SU-DHL-6 (cell line): Measurements from ENCODE around the gene STAM.

Experiments used
- H2AFZ ChIP-seq: fragments of 200-600 bp; sonication (generic); 2 replicates; pipeline ENCODE4 v1.6.1; 2014; ENCODE audit warnings: low read depth, mild to moderate bottlenecking, moderate library complexity, mixed read lengths, antibody characterized with exemption, low read length; ENCODE audit not compliant: severe bottlenecking
- H3F3A ChIP-seq: fragments of 200-600 bp; shearing (Covaris generic); 2 replicates; pipeline ENCODE4 v1.6.0; 2016; ENCODE audit warnings: antibody characterized with exemption, mild to moderate bottlenecking; ENCODE audit not compliant: insufficient read depth
- H3K27ac ChIP-seq: fragments of 200-600 bp; sonication (generic); 2 replicates; pipeline ENCODE4 v1.5.1; 2016; ENCODE audit warnings: low read depth, mild to moderate bottlenecking, low read length, moderate library complexity, mixed read lengths
- H3K27me3 ChIP-seq: fragments of 200-600 bp; sonication (generic), shearing (Covaris generic); 2 replicates; pipeline ENCODE4 v1.6.0; 2014; ENCODE audit warnings: mild to moderate bottlenecking, low read length
- H3K36me3 ChIP-seq: fragments of 200-600 bp; sonication (generic); 2 replicates; pipeline ENCODE4 v1.6.1; 2014; ENCODE audit warnings: mild to moderate bottlenecking, low read length, mixed read lengths
- H3K4me2 ChIP-seq: fragments of 300-600, 200-600 bp; shearing (Covaris generic), sonication (generic); 2 replicates; pipeline ENCODE4 v1.6.0; 2014; ENCODE audit warnings: low read length, low read depth, mild to moderate bottlenecking; ENCODE audit not compliant: poor library complexity, severe bottlenecking
- H3K4me3 ChIP-seq: fragments of 200-600 bp; sonication (generic); 2 replicates; pipeline ENCODE4 v1.5.1; 2014; ENCODE audit warnings: antibody characterized with exemption, low read length, mild to moderate bottlenecking, mixed read lengths; ENCODE audit not compliant: insufficient read depth, poor library complexity, severe bottlenecking
- H3K79me2 ChIP-seq: fragments of 200-600 bp; sonication (generic); 2 replicates; pipeline ENCODE4 v1.6.1; 2014; ENCODE audit warnings: mild to moderate bottlenecking, low read length, moderate library complexity; ENCODE audit not compliant: insufficient read depth
- H3K9ac ChIP-seq: fragments of 200-600 bp; sonication (generic); 2 replicates; pipeline ENCODE4 v1.7.0; 2014; ENCODE audit warnings: mild to moderate bottlenecking, low read length
- H3K9me2 ChIP-seq: fragments of 200-600 bp; sonication (generic); replicated peaks from 2 replicates; pipeline ENCODE4 v1.6.1; 2014; ENCODE audit warnings: low read length; ENCODE audit not compliant: insufficient read depth
- H3K9me3 ChIP-seq: fragments of 200-600 bp; sonication (generic); 2 replicates; pipeline ENCODE4 v1.6.1; 2014; ENCODE audit warnings: low read length, mixed read lengths; ENCODE audit not compliant: insufficient read depth
- H4K20me1 ChIP-seq: fragments of 200-600 bp; sonication (generic); 2 replicates; pipeline ENCODE4 v1.6.1; 2014; ENCODE audit warnings: low read depth, mild to moderate bottlenecking, antibody characterized with exemption, low read length, moderate library complexity, mixed read lengths
- EZH2phosphoT487 ChIP-seq: fragments of 200-600 bp; sonication (generic), shearing (Covaris generic); conservative IDR thresholded peaks from 2 replicates; pipeline ENCODE4 v1.6.1; 2018; ENCODE audit warnings: mild to moderate bottlenecking, antibody characterized with exemption, low read length, moderate library complexity, mixed read lengths
- TF ChIP-seq, protein P1 (sequence below): fragments of 200-600 bp; sonication (generic); IDR thresholded peaks from one replicate; pipeline ENCODE4 v1.5.1; 2017; ENCODE audit warnings: antibody characterized with exemption, mild to moderate bottlenecking, low read length, moderate library complexity; ENCODE audit not compliant: insufficient read depth, poor library complexity, severe bottlenecking

STAM gene

DNA sequence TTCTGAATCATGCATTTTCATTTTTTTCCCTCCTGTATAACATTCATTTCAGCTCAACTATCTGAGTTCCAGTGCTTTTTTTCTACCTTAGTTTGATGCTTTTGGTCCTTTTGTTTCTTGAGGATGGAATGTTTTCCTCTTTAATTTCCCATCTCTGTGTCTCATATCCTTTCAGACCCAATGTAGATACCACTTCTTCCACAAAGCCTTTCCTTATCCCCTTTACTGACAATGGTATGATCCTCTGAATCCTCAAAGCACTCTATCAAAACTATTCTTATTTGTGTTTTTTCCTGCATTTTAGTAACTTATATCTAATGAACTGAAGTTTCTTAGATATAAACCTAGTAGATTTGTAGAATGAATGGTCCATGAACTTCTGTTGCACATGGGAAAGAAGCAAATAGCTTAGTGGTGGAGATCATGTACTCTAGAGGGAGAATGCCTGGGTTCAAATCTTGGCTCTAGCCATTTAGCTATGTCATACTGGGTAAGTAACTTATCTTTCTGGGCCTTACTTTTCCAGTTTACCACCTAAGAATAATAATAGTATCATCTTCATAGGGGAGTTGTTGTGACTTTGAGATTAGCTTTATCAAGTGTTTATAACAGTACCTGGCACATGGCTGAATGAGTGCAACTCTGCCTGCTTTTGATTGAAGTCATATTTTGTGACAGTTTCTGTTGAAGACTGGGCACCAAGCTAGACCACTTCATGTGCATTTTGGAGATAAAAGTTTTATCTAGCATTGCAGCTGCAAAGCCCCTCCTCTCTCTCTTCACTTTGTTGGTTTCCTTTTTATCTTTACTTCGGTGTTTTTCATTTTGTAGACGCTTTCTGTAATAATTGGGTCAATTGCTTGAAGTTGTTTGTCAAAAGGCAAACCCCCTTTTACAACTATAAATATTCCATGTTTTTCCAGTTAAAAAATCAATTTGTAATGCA is 18.5 kb downstream of the STAM start:
- Histone ChIP-seq H3K9me2 (no peaks in the 10 kb centered on the region), H3F3A (0 out of 2 replicates have a peak, but pooled peaks cover 3% of the 10 kb centered on the region), H3K27me3 (no peaks in the 10 kb centered on the region), H3K4me3 (no peak overlapping the region), H3K79me2 (peaks cover 28% of the 10 kb centered on the region), H3K27ac (no peak overlapping the region), H3K9ac (no peak overlapping the region), H3K4me2 (no peak overlapping the region), H3K36me3 (no peaks in the 10 kb centered on the region), H2AFZ (no peak overlapping the region), H4K20me1 (peaks cover 16% of the 10 kb centered on the region), H3K9me3 (no peaks in the 10 kb centered on the region)
- no peak for TF ChIP-seq EZH2phosphoT487
- TF ChIP-seq, protein P1, sequence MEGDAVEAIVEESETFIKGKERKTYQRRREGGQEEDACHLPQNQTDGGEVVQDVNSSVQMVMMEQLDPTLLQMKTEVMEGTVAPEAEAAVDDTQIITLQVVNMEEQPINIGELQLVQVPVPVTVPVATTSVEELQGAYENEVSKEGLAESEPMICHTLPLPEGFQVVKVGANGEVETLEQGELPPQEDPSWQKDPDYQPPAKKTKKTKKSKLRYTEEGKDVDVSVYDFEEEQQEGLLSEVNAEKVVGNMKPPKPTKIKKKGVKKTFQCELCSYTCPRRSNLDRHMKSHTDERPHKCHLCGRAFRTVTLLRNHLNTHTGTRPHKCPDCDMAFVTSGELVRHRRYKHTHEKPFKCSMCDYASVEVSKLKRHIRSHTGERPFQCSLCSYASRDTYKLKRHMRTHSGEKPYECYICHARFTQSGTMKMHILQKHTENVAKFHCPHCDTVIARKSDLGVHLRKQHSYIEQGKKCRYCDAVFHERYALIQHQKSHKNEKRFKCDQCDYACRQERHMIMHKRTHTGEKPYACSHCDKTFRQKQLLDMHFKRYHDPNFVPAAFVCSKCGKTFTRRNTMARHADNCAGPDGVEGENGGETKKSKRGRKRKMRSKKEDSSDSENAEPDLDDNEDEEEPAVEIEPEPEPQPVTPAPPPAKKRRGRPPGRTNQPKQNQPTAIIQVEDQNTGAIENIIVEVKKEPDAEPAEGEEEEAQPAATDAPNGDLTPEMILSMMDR = no peak

DNA sequence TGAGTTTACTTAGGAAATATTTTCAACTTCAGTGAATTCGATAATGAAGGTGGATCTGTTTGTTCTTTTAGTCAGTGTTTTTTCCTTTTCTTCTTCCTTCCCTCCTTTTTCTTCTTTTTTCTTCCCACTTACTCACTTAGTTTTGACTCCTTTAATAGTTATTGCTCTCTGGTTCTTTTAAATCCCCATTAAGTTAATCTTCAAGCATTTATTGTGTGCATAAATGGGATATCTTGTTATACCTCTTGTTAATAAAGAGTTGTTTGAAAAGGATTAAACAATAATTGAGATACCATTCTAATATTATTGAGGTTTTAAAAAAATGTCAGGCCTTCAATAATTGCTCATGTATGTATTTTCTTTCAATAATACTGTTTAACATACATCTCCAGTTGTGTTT is 19.5 kb downstream of the STAM start:
- no peak overlapping the region for H3K4me3 ChIP-seq
- no peaks in the 10 kb centered on the region for H3K36me3 ChIP-seq
- H4K20me1 ChIP-seq = peaks cover 7% of the 10 kb centered on the region; the same call in 1 of the 2 replicates
- no peaks in the 10 kb centered on the region for H3K27me3 ChIP-seq
- no peak overlapping the region for H3K4me2 ChIP-seq
- H3K9ac ChIP-seq = no peak overlapping the region
- peaks cover 24% of the 10 kb centered on the region for H3K79me2 ChIP-seq
- 0 out of 2 replicates have a peak, but pooled peaks cover 3% of the 10 kb centered on the region for H3F3A ChIP-seq
- TF ChIP-seq, protein P1 = no peak
- no peak overlapping the region for H3K27ac ChIP-seq
- H2AFZ ChIP-seq = no peak overlapping the region
- no peaks in the 10 kb centered on the region for H3K9me3 ChIP-seq
- H3K9me2 ChIP-seq = no peaks in the 10 kb centered on the region

DNA sequence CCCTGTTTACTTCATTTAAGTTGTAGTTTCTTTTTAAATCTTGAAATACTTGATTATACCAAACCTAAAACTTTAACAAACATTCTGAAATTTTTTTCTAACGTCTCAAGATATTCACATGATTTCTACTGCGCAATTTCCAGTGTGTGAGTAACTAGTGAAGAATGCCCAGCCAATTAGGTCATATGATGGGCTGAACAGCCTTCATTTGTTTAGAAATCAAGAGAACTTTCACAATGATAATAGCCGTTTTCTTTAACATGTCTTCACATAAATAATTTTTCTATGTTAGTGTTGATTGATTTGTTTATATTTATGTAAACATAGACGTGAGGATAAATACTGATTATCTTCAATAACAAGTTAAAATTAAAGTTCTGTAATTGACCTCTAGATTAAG is 21.8 kb downstream of the STAM start:
- H3K27ac ChIP-seq = no peak overlapping the region
- H3K4me2 ChIP-seq = no peak overlapping the region

More for the DNA sequence above, 21.8 kb downstream of the STAM start:
- no peaks in the 10 kb centered on the region for H3K36me3 ChIP-seq
- TF ChIP-seq, protein P1 = no peak
- TF ChIP-seq EZH2phosphoT487 = no peak
- H2AFZ ChIP-seq = no peak overlapping the region
- H3K79me2 ChIP-seq = peaks cover 12% of the 10 kb centered on the region; the same call in 1 of the 2 replicates
- peaks cover 6% of the 10 kb centered on the region; the same call in 1 of the 2 replicates for H4K20me1 ChIP-seq
- H3K4me3 ChIP-seq = no peak overlapping the region
- H3K9me3 ChIP-seq = no peaks in the 10 kb centered on the region
- H3K9ac ChIP-seq = no peak overlapping the region
- no peaks in the 10 kb centered on the region for H3K9me2 ChIP-seq
- no peaks in the 10 kb centered on the region for H3K27me3 ChIP-seq
- H3F3A ChIP-seq = 0 out of 2 replicates have a peak, but pooled peaks cover 3% of the 10 kb centered on the region
